ENCODE data around the gene PPP1CA. TPM values are rescaled to one million over a fixed set of nuclear protein-coding genes. Genes with fewer than 3 reads are reported as not detected.

The PPP1CA gene
- total and polyA plus RNA-seq, 4 donors, result 62.4 to 92.9 (median 75.9) TPM

DNA sequence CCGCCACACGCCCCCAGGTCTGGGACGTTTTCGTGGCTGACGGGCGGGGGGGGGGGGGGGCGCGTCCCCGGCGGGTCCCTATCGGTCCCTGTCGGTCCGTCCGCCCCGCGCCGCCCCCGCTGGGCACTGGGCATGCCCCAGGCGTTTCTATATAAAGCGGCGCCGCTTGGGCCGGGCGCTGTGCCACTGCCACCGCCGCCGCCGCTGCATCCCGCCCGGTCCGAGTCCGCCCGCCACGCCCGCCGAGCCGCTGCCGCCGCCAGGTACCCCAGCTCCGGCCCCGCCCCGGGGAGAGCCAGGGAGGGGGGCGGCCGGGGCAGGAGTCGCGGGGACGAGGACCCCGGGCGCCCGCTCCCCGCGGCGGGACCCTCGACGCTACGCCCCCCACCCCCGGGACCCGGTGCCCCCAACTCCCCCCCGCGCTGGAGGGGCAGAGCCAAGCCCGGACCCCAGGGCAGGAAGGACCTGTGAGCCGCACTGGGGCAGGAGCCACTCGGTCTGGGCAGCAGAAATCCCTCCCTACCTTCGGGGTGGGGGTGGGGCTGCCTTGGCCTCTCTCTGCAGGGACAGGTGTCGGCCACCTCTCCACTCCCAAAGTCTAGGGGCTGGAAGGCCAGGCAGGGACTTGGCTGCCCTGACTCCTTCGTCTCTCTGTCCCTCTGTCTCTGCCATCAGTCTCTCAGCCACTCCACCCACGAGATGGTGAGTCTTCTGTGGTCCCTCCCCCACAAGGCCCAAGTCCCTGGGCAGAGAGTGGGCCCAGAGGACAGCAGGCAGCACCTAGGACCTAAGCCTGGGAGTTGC lies 14.0 kb upstream of the PPP1CA start, which contains the start of gene CARNS1 (continued):
- TF ChIP-seq, protein P1, sequence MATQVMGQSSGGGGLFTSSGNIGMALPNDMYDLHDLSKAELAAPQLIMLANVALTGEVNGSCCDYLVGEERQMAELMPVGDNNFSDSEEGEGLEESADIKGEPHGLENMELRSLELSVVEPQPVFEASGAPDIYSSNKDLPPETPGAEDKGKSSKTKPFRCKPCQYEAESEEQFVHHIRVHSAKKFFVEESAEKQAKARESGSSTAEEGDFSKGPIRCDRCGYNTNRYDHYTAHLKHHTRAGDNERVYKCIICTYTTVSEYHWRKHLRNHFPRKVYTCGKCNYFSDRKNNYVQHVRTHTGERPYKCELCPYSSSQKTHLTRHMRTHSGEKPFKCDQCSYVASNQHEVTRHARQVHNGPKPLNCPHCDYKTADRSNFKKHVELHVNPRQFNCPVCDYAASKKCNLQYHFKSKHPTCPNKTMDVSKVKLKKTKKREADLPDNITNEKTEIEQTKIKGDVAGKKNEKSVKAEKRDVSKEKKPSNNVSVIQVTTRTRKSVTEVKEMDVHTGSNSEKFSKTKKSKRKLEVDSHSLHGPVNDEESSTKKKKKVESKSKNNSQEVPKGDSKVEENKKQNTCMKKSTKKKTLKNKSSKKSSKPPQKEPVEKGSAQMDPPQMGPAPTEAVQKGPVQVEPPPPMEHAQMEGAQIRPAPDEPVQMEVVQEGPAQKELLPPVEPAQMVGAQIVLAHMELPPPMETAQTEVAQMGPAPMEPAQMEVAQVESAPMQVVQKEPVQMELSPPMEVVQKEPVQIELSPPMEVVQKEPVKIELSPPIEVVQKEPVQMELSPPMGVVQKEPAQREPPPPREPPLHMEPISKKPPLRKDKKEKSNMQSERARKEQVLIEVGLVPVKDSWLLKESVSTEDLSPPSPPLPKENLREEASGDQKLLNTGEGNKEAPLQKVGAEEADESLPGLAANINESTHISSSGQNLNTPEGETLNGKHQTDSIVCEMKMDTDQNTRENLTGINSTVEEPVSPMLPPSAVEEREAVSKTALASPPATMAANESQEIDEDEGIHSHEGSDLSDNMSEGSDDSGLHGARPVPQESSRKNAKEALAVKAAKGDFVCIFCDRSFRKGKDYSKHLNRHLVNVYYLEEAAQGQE (IDR thresholded peaks at IDR 0.05), result no peak
- TF ChIP-seq EGR1 (IDR thresholded peaks at IDR 0.05; ENCODE audit: low read depth in 2 of 2) (no peak), FOXA1 (IDR thresholded peaks at IDR 0.05) (no peak)

DNA sequence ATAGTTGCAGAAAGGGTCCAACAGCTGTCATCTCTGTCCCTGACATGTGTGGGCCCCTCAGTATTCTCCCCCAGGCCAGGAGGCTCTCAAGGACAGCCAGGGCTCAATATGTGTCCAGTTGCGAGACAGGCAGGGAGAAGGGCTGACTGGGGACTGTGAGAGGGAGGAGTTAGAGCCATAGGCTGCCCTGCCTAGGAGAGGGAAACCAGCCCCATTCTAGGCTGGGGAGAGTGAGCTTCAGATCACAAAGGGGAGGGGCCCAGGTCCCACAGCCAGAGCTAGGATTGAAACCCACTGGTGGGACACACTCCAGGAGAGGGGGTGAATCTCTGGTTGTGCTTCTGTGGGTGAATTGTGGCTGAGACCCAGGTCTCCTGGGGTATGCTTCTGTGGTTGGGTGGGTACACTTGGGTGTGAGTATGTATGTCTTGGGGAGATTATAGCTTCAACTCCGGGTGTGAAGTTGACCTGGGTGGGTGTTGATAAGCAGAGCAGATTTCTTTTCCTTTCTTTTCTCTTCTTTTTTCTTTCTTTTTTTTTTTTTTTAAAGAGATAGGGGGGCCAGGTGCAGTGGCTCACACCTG lies 11.7 kb upstream of the PPP1CA start:
- Histone ChIP-seq H3K4me1 (ENCODE audit: control insufficient read depth in 4 of 4, insufficient read depth in 4 of 4, low read length in 3 of 4) (peaks cover under 1 to 12% (median 6%) of the 10 kb centered on the region in 4 donors), H3K36me3 (ENCODE audit: control insufficient read depth in 4 of 4, insufficient read depth in 3 of 4, low read depth in 1 of 4, low read length in 3 of 4) (no peaks in the 10 kb centered on the region), H3K27ac (ENCODE audit: low read depth in 1 of 2, low read length in 2 of 2) (no peak overlapping the region), H3K27me3 (ENCODE audit: control insufficient read depth in 4 of 4, insufficient read depth in 4 of 4, low read length in 3 of 4) (no peaks in the 10 kb centered on the region), H3K9ac (ENCODE audit: low read depth in 1 of 2, low read length in 2 of 2) (no peak overlapping the region), H3K4me3 (ENCODE audit: low read depth in 1 of 3, low read length in 3 of 3) (no peak overlapping the region), H3K9me3 (ENCODE audit: control insufficient read depth in 4 of 4, low read length in 3 of 4) (no peaks in the 10 kb centered on the region)
- whole genome bisulfite sequencing, result 78% methylated on average over 2 of the region's 2 CpGs
- TF ChIP-seq NR2F2 (IDR thresholded peaks at IDR 0.05), result no peak
- no peak for TF ChIP-seq FOXA2 (IDR thresholded peaks at IDR 0.05)
- TF ChIP-seq, protein P2, sequence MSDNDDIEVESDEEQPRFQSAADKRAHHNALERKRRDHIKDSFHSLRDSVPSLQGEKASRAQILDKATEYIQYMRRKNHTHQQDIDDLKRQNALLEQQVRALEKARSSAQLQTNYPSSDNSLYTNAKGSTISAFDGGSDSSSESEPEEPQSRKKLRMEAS (IDR thresholded peaks at IDR 0.05), result no peak
- TF ChIP-seq RAD21 (IDR thresholded peaks at IDR 0.05), result no peak
- TF ChIP-seq, protein P3, sequence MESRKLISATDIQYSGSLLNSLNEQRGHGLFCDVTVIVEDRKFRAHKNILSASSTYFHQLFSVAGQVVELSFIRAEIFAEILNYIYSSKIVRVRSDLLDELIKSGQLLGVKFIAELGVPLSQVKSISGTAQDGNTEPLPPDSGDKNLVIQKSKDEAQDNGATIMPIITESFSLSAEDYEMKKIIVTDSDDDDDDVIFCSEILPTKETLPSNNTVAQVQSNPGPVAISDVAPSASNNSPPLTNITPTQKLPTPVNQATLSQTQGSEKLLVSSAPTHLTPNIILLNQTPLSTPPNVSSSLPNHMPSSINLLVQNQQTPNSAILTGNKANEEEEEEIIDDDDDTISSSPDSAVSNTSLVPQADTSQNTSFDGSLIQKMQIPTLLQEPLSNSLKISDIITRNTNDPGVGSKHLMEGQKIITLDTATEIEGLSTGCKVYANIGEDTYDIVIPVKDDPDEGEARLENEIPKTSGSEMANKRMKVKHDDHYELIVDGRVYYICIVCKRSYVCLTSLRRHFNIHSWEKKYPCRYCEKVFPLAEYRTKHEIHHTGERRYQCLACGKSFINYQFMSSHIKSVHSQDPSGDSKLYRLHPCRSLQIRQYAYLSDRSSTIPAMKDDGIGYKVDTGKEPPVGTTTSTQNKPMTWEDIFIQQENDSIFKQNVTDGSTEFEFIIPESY (IDR thresholded peaks at IDR 0.05), result no peak
- TF ChIP-seq RXRA (IDR thresholded peaks at IDR 0.05), result no peak
- TF ChIP-seq, protein P1 (IDR thresholded peaks at IDR 0.05), result no peak
- TF ChIP-seq, protein P4, sequence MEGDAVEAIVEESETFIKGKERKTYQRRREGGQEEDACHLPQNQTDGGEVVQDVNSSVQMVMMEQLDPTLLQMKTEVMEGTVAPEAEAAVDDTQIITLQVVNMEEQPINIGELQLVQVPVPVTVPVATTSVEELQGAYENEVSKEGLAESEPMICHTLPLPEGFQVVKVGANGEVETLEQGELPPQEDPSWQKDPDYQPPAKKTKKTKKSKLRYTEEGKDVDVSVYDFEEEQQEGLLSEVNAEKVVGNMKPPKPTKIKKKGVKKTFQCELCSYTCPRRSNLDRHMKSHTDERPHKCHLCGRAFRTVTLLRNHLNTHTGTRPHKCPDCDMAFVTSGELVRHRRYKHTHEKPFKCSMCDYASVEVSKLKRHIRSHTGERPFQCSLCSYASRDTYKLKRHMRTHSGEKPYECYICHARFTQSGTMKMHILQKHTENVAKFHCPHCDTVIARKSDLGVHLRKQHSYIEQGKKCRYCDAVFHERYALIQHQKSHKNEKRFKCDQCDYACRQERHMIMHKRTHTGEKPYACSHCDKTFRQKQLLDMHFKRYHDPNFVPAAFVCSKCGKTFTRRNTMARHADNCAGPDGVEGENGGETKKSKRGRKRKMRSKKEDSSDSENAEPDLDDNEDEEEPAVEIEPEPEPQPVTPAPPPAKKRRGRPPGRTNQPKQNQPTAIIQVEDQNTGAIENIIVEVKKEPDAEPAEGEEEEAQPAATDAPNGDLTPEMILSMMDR (IDR thresholded peaks at IDR 0.05; ENCODE audit: low read depth, low read length, missing input control), result no peak
- no peak for TF ChIP-seq JUND (IDR thresholded peaks at IDR 0.05)
- no peak for TF ChIP-seq TAF1 (conservative IDR thresholded peaks at IDR 0.05)
- DNase-seq (ENCODE audit: low spot score), result peak; percentile 57

All from liver (tissue), 9 donors.